Calu3 (cell line): ENCODE results near the gene CCDC92. TPM values are rescaled to one million over a fixed set of nuclear protein-coding genes. Genes with fewer than 3 reads are reported as not detected.

Experiments used
- BruUV-seq: library from RNA; stranded (reverse); fragments of 400-500 nt; replicated peaks from 2 replicates; lab custom pipeline; 2021; lab: Mats Ljungman, UMichigan
- CTCF ChIA-PET: fragments of 300-600 bp; sonication (Branson Sonifier 250); formaldehyde crosslinking; loops from one replicate; lab custom pipeline; 2022; ENCODE audit warnings: antibody characterized with exemption; lab: Charles Lee
- DNase-seq: peaks from one replicate; pipeline ENCODE4 v3.0.0; 2022
- H3K27ac Mint-ChIP-seq: one replicate; pipeline ENCODE4 v1.8.0; 2022; ENCODE audit warnings: mixed read lengths; ENCODE audit not compliant: unreplicated experiment
- H3K27me3 Mint-ChIP-seq: one replicate; pipeline ENCODE4 v1.8.0; 2022; ENCODE audit warnings: mixed read lengths; ENCODE audit not compliant: unreplicated experiment
- H3K36me3 Mint-ChIP-seq: one replicate; pipeline ENCODE4 v1.8.0; 2022; ENCODE audit warnings: mild to moderate bottlenecking, moderate library complexity, mixed read lengths; ENCODE audit not compliant: insufficient read depth, unreplicated experiment
- H3K4me1 Mint-ChIP-seq: one replicate; pipeline ENCODE4 v1.8.0; 2022; ENCODE audit warnings: mild to moderate bottlenecking, low read depth, mixed read lengths; ENCODE audit not compliant: unreplicated experiment
- H3K4me3 Mint-ChIP-seq: one replicate; pipeline ENCODE4 v1.8.0; 2022; ENCODE audit warnings: mild to moderate bottlenecking, low read depth, moderate library complexity, mixed read lengths; ENCODE audit not compliant: unreplicated experiment
- H3K9me3 Mint-ChIP-seq: one replicate; pipeline ENCODE4 v1.8.0; 2022; ENCODE audit warnings: low read depth, mixed read lengths; ENCODE audit not compliant: unreplicated experiment
- CTCF ChIP-seq: fragments of 200-600 bp; IDR thresholded peaks from one replicate; pipeline ENCODE4 v1.8.0; 2022; ENCODE audit warnings: antibody characterized with exemption; ENCODE audit not compliant: unreplicated experiment
- intact Hi-C: fragments of 100-400 bp; cut with micrococcal nuclease; formaldehyde crosslinking; loops from one replicate; pipeline ENCODE4 v1.10.0; 2022; ENCODE audit not compliant: unreplicated experiment
- total RNA-seq: library from RNA; stranded (reverse); gene quantifications from 2 replicates; pipeline ENCODE4 v1.2.3, GENCODE V29; 2022

Gene CCDC92
- total RNA-seq, 1 experiment from 2014 or later, result 35.0 TPM

DNA sequence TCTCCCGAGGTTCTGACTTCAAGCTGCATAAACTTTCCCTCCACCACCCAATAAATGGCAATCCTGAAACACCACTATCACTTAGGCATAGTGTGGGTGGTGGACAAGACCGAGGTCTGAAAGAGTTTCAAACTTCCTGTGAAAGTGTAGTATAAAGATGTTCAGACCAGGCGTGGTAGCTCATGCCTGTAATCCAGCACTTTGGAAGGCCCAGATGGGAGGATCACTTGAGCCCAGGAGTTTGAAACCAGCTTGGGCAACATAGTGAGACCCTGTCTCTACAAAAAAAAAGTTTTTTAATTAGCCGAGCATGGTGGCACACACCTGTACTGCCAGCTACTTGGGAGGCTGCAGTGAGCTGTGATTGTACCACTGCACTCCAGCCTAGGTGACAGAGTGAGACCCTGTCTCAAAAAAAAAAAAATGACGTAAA, 61.9 kb downstream of the CCDC92 start:
- DNase-seq, result no peak
- TF ChIP-seq CTCF, result no peak
- H3K27me3 Mint-ChIP-seq, result peaks cover 70% of the 10 kb centered on the region
- H3K9me3 Mint-ChIP-seq, result no peaks in the 10 kb centered on the region
- no TSS peak for BruUV-seq
- no peaks in the 10 kb centered on the region for H3K4me1 Mint-ChIP-seq
- intact Hi-C loops, result no loop called here
- no peak overlapping the region for H3K27ac Mint-ChIP-seq
- CTCF ChIA-PET, result no interaction called here
- peaks cover 5% of the 10 kb centered on the region for H3K36me3 Mint-ChIP-seq
- no peak overlapping the region for H3K4me3 Mint-ChIP-seq

- no peak for DNase-seq
- Mint-ChIP-seq H3K27me3 (peaks cover 69% of the 10 kb centered on the region), H3K4me3 (no peak overlapping the region), H3K36me3 (peaks cover 5% of the 10 kb centered on the region), H3K27ac (no peak overlapping the region), H3K4me1 (peaks cover 6% of the 10 kb centered on the region), H3K9me3 (no peaks in the 10 kb centered on the region)
- CTCF ChIA-PET, result no interaction called here
- TF ChIP-seq CTCF, result no peak
- intact Hi-C loops, result no loop called here
- no TSS peak for BruUV-seq
These were observed 62.6 kb downstream of the CCDC92 start for GRCh38 chr12:123910057-123910456.

- intact Hi-C loops, result no loop called here
- Mint-ChIP-seq H3K27me3 (peaks cover 69% of the 10 kb centered on the region), H3K36me3 (peaks cover 5% of the 10 kb centered on the region), H3K4me1 (peaks cover 8% of the 10 kb centered on the region), H3K27ac (no peak overlapping the region), H3K9me3 (no peaks in the 10 kb centered on the region), H3K4me3 (no peak overlapping the region)
- no peak for TF ChIP-seq CTCF
- BruUV-seq, result no TSS peak
- CTCF ChIA-PET, result interaction anchor here (0.5 to 0.6 kb wide), 2 partner anchors 60 to 725 kb away, joined by 5 to 10 read pairs; no protein-coding TSS in a partner anchor
- DNase-seq, result no peak
These were observed 63.5 kb downstream of the CCDC92 start for GRCh38 chr12:123908884-123909725.

- peaks cover 8% of the 10 kb centered on the region for H3K4me1 Mint-ChIP-seq
- H3K9me3 Mint-ChIP-seq, result no peaks in the 10 kb centered on the region
- TF ChIP-seq CTCF, result no peak
- intact Hi-C loops, result no loop called here
- CTCF ChIA-PET, result no interaction called here
- no peak overlapping the region for H3K4me3 Mint-ChIP-seq
- DNase-seq, result no peak
- H3K27me3 Mint-ChIP-seq, result peaks cover 70% of the 10 kb centered on the region
- H3K36me3 Mint-ChIP-seq, result peaks cover 5% of the 10 kb centered on the region
- no TSS peak for BruUV-seq
- no peak overlapping the region for H3K27ac Mint-ChIP-seq
These were observed 64.7 kb downstream of the CCDC92 start for GRCh38 chr12:123907726-123908476.
